ENCODE measurements around the gene SNRNP48. TPM values are rescaled to one million over a fixed set of nuclear protein-coding genes. Genes with fewer than 3 reads are reported as not detected.

Gene SNRNP48
- total and polyA plus RNA-seq, 2 experiments from 2014 or later, result 11.5 to 13.1 TPM

- no peaks in the 10 kb centered on the region for H3K4me1 ChIP-seq (ENCODE audit: insufficient read depth)
- no peak overlapping the region for H3K27ac ChIP-seq
- H2AFZ ChIP-seq, result no peak overlapping the region
- H3K36me3 ChIP-seq (ENCODE audit: low read depth), result peaks cover 94% of the 10 kb centered on the region
- H3F3A ChIP-seq (ENCODE audit: insufficient read depth), result 0 out of 2 replicates have a peak, but pooled peaks cover 10% of the 10 kb centered on the region
- H3K9ac ChIP-seq, result no peak overlapping the region
- H3K9me2 ChIP-seq (ENCODE audit: insufficient read depth), result no peaks in the 10 kb centered on the region
- no peaks in the 10 kb centered on the region for H3K27me3 ChIP-seq (replicated peaks; ENCODE audit: insufficient read depth)
- in situ Hi-C loops (cut with MboI), result no loop called here
- 51 to 53% methylated on average over 2 of the region's 2 CpGs for WGBS, 2 experiments (ENCODE audit: low coverage in 1 of 2, low lambda C conversion rate in 2 of 2, missing lambda C conversion rate in 2 of 2)
- no peak overlapping the region for H3K4me3 ChIP-seq
- DNase-seq, result no peak
- H3K9me3 ChIP-seq (ENCODE audit: low read depth), result no peaks in the 10 kb centered on the region
- TF ChIP-seq EZH2phosphoT487 (IDR thresholded peaks at IDR 0.05; ENCODE audit: insufficient read depth, low read depth) (no peak), EZH2 (IDR thresholded peaks at IDR 0.05; ENCODE audit: insufficient read depth, poor library complexity, severe bottlenecking) (no peak)
- H3K4me2 ChIP-seq (ENCODE audit: unreplicated experiment), result no peak overlapping the region
- no peaks in the 10 kb centered on the region for H4K20me1 ChIP-seq (ENCODE audit: insufficient read depth)
- H3K79me2 ChIP-seq (ENCODE audit: insufficient read depth), result no peaks in the 10 kb centered on the region
Measured at GRCh38 chr6:7574500-7574899, 15.5 kb upstream of the SNRNP48 start.

GRCh38 chr6:7578516-7578915, 11.5 kb upstream of the SNRNP48 start:
- Histone ChIP-seq H3K9me2 (ENCODE audit: insufficient read depth) (no peaks in the 10 kb centered on the region), H3K4me3 (no peak overlapping the region), H3K27ac (no peak overlapping the region), H2AFZ (no peak overlapping the region), H3K4me1 (ENCODE audit: insufficient read depth) (no peaks in the 10 kb centered on the region), H4K20me1 (ENCODE audit: insufficient read depth) (no peaks in the 10 kb centered on the region), H3K9me3 (ENCODE audit: low read depth) (no peaks in the 10 kb centered on the region), H3K27me3 (replicated peaks; ENCODE audit: insufficient read depth) (no peaks in the 10 kb centered on the region), H3K4me2 (ENCODE audit: unreplicated experiment) (no peak overlapping the region), H3F3A (ENCODE audit: insufficient read depth) (peaks cover 14% of the 10 kb centered on the region; the same call in 1 of the 2 replicates), H3K9ac (no peak overlapping the region), H3K36me3 (ENCODE audit: low read depth) (peaks cover 93% of the 10 kb centered on the region), H3K79me2 (ENCODE audit: insufficient read depth) (no peaks in the 10 kb centered on the region)
- DNase-seq, result no peak
- in situ Hi-C loops (cut with MboI), result no loop called here
- no peak for TF ChIP-seq EZH2phosphoT487 (IDR thresholded peaks at IDR 0.05; ENCODE audit: insufficient read depth, low read depth)
- no peak for TF ChIP-seq EZH2 (IDR thresholded peaks at IDR 0.05; ENCODE audit: insufficient read depth, poor library complexity, severe bottlenecking)
- 63 to 66% methylated on average over 2 of the region's 2 CpGs for WGBS, 2 experiments (ENCODE audit: low coverage in 1 of 2, low lambda C conversion rate in 2 of 2, missing lambda C conversion rate in 2 of 2)

- Histone ChIP-seq H2AFZ (no peak overlapping the region), H3K79me2 (ENCODE audit: insufficient read depth) (no peaks in the 10 kb centered on the region), H3K27ac (no peak overlapping the region), H3K4me1 (ENCODE audit: insufficient read depth) (no peaks in the 10 kb centered on the region), H3K4me2 (ENCODE audit: unreplicated experiment) (no peak overlapping the region), H4K20me1 (ENCODE audit: insufficient read depth) (no peaks in the 10 kb centered on the region), H3K9me3 (ENCODE audit: low read depth) (no peaks in the 10 kb centered on the region), H3K27me3 (replicated peaks; ENCODE audit: insufficient read depth) (no peaks in the 10 kb centered on the region), H3K9ac (no peak overlapping the region), H3K4me3 (no peak overlapping the region), H3K9me2 (ENCODE audit: insufficient read depth) (no peaks in the 10 kb centered on the region), H3K36me3 (ENCODE audit: low read depth) (peaks cover 93% of the 10 kb centered on the region), H3F3A (ENCODE audit: insufficient read depth) (peaks cover 14% of the 10 kb centered on the region; the same call in 1 of the 2 replicates)
- 86 to 90% methylated on average over 2 of the region's 2 CpGs for WGBS, 2 experiments (ENCODE audit: low coverage in 1 of 2, low lambda C conversion rate in 2 of 2, missing lambda C conversion rate in 2 of 2)
- in situ Hi-C loops (cut with MboI), result no loop called here
- no peak for DNase-seq
- TF ChIP-seq EZH2phosphoT487 (IDR thresholded peaks at IDR 0.05; ENCODE audit: insufficient read depth, low read depth) (no peak), EZH2 (IDR thresholded peaks at IDR 0.05; ENCODE audit: insufficient read depth, poor library complexity, severe bottlenecking) (no peak)
Measured at GRCh38 chr6:7578931-7579330, 11.1 kb upstream of the SNRNP48 start.

- H3F3A ChIP-seq (ENCODE audit: insufficient read depth), result peaks cover 14% of the 10 kb centered on the region; the same call in 1 of the 2 replicates
- no peaks in the 10 kb centered on the region for H3K27me3 ChIP-seq (replicated peaks; ENCODE audit: insufficient read depth)
- no peak overlapping the region for H2AFZ ChIP-seq
- H3K79me2 ChIP-seq (ENCODE audit: insufficient read depth), result no peaks in the 10 kb centered on the region
- no peaks in the 10 kb centered on the region for H3K9me2 ChIP-seq (ENCODE audit: insufficient read depth)
- peaks cover 93% of the 10 kb centered on the region for H3K36me3 ChIP-seq (ENCODE audit: low read depth)
- WGBS, 2 experiments (ENCODE audit: low coverage in 1 of 2, low lambda C conversion rate in 2 of 2, missing lambda C conversion rate in 2 of 2), result 89 to 90% methylated on average over 9 of the region's 9 CpGs
- H3K4me2 ChIP-seq (ENCODE audit: unreplicated experiment), result no peak overlapping the region
- H4K20me1 ChIP-seq (ENCODE audit: insufficient read depth), result no peaks in the 10 kb centered on the region
- no peak for TF ChIP-seq EZH2 (IDR thresholded peaks at IDR 0.05; ENCODE audit: insufficient read depth, poor library complexity, severe bottlenecking)
- no peak for TF ChIP-seq EZH2phosphoT487 (IDR thresholded peaks at IDR 0.05; ENCODE audit: insufficient read depth, low read depth)
- in situ Hi-C loops (cut with MboI), result no loop called here
- DNase-seq, result no peak
- H3K4me3 ChIP-seq, result no peak overlapping the region
- H3K9ac ChIP-seq, result no peak overlapping the region
- no peak overlapping the region for H3K27ac ChIP-seq
- no peaks in the 10 kb centered on the region for H3K9me3 ChIP-seq (ENCODE audit: low read depth)
- H3K4me1 ChIP-seq (ENCODE audit: insufficient read depth), result no peaks in the 10 kb centered on the region
Measured at GRCh38 chr6:7579851-7580250, 10.1 kb upstream of the SNRNP48 start.

GRCh38 chr6:7580537-7580926, 9.5 kb upstream of the SNRNP48 start:
- no peaks in the 10 kb centered on the region for H3K4me1 ChIP-seq (ENCODE audit: insufficient read depth)
- DNase-seq, result no peak
- H4K20me1 ChIP-seq (ENCODE audit: insufficient read depth), result no peaks in the 10 kb centered on the region
- no peaks in the 10 kb centered on the region for H3K27me3 ChIP-seq (replicated peaks; ENCODE audit: insufficient read depth)
- in situ Hi-C loops (cut with MboI), result no loop called here
- no peak overlapping the region for H3K4me3 ChIP-seq
- H3K4me2 ChIP-seq (ENCODE audit: unreplicated experiment), result no peak overlapping the region
- no peak overlapping the region for H2AFZ ChIP-seq
- no peak for TF ChIP-seq EZH2 (IDR thresholded peaks at IDR 0.05; ENCODE audit: insufficient read depth, poor library complexity, severe bottlenecking)
- TF ChIP-seq EZH2phosphoT487 (IDR thresholded peaks at IDR 0.05; ENCODE audit: insufficient read depth, low read depth), result no peak
- H3K79me2 ChIP-seq (ENCODE audit: insufficient read depth), result no peaks in the 10 kb centered on the region
- no peak overlapping the region for H3K27ac ChIP-seq
- H3K9me2 ChIP-seq (ENCODE audit: insufficient read depth), result no peaks in the 10 kb centered on the region
- peaks cover 92% of the 10 kb centered on the region for H3K36me3 ChIP-seq (ENCODE audit: low read depth)
- no peaks in the 10 kb centered on the region for H3K9me3 ChIP-seq (ENCODE audit: low read depth)
- peaks cover 10% of the 10 kb centered on the region; the same call in 1 of the 2 replicates for H3F3A ChIP-seq (ENCODE audit: insufficient read depth)
- H3K9ac ChIP-seq, result no peak overlapping the region
- 88 to 92% methylated on average over 13 of the region's 13 CpGs for WGBS, 2 experiments (ENCODE audit: low coverage in 1 of 2, low lambda C conversion rate in 2 of 2, missing lambda C conversion rate in 2 of 2)
